HG02623 (cell line): Measurements from ENCODE around the gene ARHGEF17.
A peak's percentile ranks its signal among the peaks of the same experiment; 100 is the strongest.
"Not testable (repeated sequence)": the region's sequence is repeated elsewhere in the genome, so short reads cannot be mapped to it uniquely, and the experiment has no call there.

Experiments used
- ATAC-seq: cut with Tn5 transposase; IDR thresholded peaks from one replicate; pipeline ENCODE4 v1.9.1; 2021; ENCODE audit warnings: moderate library complexity; ENCODE audit not compliant: unreplicated experiment

ARHGEF17 gene

GRCh38 chr11:73271936-73272679 lies 36.0 kb upstream of the ARHGEF17 start, which contains the start of gene P2RY6:
Gene P2RY6 (plus strand): TSS chr11:73272338. CDS start chr11:73296519, 24,181 bp downstream.
- no peak for ATAC-seq

- no peak for ATAC-seq
Measured at GRCh38 chr11:73272680-73273038, 35.4 kb upstream of the ARHGEF17 start.

- ATAC-seq: no peak
Measured at GRCh38 chr11:73273222-73273895, 34.7 kb upstream of the ARHGEF17 start.

GRCh38 chr11:73274191-73274590 lies 33.9 kb upstream of the ARHGEF17 start:
- not testable (repeated sequence) for ATAC-seq

GRCh38 chr11:73274722-73275380 lies 33.2 kb upstream of the ARHGEF17 start:
- ATAC-seq: no peak

- no peak for ATAC-seq
Measured at GRCh38 chr11:73275381-73275750, 32.7 kb upstream of the ARHGEF17 start.

- ATAC-seq: no peak
Measured at GRCh38 chr11:73277467-73277866, 30.6 kb upstream of the ARHGEF17 start.

GRCh38 chr11:73280626-73281025 lies 27.4 kb upstream of the ARHGEF17 start:
- ATAC-seq: no peak

GRCh38 chr11:73281201-73281741 lies 26.8 kb upstream of the ARHGEF17 start:
- no peak for ATAC-seq

GRCh38 chr11:73281796-73282660 lies 26.0 kb upstream of the ARHGEF17 start:
- ATAC-seq: no peak

- no peak for ATAC-seq
Measured at GRCh38 chr11:73283276-73284000, 24.6 kb upstream of the ARHGEF17 start.

GRCh38 chr11:73284106-73284505 lies 24.0 kb upstream of the ARHGEF17 start:
- ATAC-seq: no peak

- no peak for ATAC-seq
Measured at GRCh38 chr11:73285721-73286120, 22.4 kb upstream of the ARHGEF17 start.

- ATAC-seq: no peak
Measured at GRCh38 chr11:73286240-73286810, 21.8 kb upstream of the ARHGEF17 start.

- ATAC-seq: no peak
Measured at GRCh38 chr11:73287400-73288101, 20.5 kb upstream of the ARHGEF17 start.

- no peak for ATAC-seq
Measured at GRCh38 chr11:73288192-73288872, 19.7 kb upstream of the ARHGEF17 start.

GRCh38 chr11:73288873-73289707 lies 19.0 kb upstream of the ARHGEF17 start:
- peak; percentile 65 for ATAC-seq

GRCh38 chr11:73290536-73290935 lies 17.5 kb upstream of the ARHGEF17 start:
- ATAC-seq: no peak
